Muscle of back (tissue), 13 donors: ENCODE results near the gene ABCC8. TPM values are rescaled to one million over a fixed set of nuclear protein-coding genes. Genes with fewer than 3 reads are reported as not detected.
A peak's percentile ranks its signal among the peaks of the same experiment; 100 is the strongest.

Experiments used
- DNase-seq, 3 donors: peaks; one replicate each; pipeline versions ENCODE4 v3.0.0 to v3.0.0-alpha.2; 2013
- long read RNA-seq, 9 donors: transcript quantifications; one replicate each; lab custom pipeline, GENCODE V29; 2026
- polyA plus RNA-seq, 10 donors: library from polyadenylated mRNA; unstranded; fragments of 120-200 nt; gene quantifications; one replicate each; pipeline ENCODE4 v1.2.1, GENCODE V29; 2013; ENCODE audit not compliant: insufficient read length in 10 of 10

The ABCC8 gene
- polyA plus RNA-seq, result 1 to 10 TPM; 1.7 to 4.8 (median 2.4) TPM
- long read RNA-seq, donor 1, partial matches to known transcripts, result 0 of 1 reads
- long read RNA-seq, donor 1, other reads (novel, unspliced or antisense), result 0 of 1 reads
- long read RNA-seq, donor 2, result 0 reads
- long read RNA-seq, donor 3, result 0 reads
- long read RNA-seq, donor 4, result 0 reads
- long read RNA-seq, donor 5, partial matches to known transcripts, result 0 of 1 reads
- long read RNA-seq, donor 5, other reads (novel, unspliced or antisense), result 0 of 1 reads
- long read RNA-seq, donor 6, result 0 reads
- long read RNA-seq, donor 7, result 0 reads
- long read RNA-seq, donor 8, result 0 reads
- long read RNA-seq, donor 9, result 0 reads

DNA sequence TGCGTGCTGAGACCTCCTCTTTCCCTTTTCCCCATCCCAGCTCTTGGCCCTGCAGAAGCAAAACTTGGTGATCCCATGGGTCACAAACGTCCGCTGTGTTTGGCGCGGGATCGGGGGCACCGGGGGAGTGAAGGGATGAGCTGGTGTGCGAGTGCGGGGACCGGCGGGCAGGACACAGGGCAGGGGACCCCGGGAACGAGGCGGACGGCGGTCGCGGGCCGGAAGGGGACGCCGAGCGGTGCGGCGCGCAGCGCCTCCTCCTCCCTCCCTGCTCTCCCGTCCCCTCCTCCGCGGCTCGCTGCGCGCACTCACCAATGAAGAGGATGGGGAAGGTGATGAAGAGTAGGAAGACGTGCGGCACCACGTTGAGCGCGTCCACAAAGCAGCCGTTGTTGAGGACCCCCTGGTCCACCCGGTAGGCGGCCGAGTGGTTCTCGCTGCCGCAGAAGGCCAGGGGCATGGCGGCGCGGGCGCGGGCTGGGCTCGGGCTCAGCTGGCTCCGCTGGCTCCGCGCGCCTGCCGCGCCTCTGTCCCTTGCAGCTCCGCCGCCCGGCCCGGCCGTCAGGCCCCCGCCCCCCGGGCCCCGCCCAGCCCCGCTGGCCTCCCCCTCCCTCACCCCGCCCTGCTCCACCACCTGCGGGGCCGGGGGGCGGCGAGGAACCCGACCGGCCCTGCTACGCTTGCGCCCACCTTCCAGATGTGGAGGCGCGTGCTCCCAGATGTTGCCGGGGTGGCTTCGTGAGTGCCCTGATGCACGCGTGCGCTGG, at the start of gene ABCC8:
Gene ABCC8 (minus strand): TSS at position 529 of the 767 bp plus-strand sequence. CDS start 69 bp downstream, at position 460.
- DNase-seq, result peak in 1 of 3 donors; percentile 55

DNA sequence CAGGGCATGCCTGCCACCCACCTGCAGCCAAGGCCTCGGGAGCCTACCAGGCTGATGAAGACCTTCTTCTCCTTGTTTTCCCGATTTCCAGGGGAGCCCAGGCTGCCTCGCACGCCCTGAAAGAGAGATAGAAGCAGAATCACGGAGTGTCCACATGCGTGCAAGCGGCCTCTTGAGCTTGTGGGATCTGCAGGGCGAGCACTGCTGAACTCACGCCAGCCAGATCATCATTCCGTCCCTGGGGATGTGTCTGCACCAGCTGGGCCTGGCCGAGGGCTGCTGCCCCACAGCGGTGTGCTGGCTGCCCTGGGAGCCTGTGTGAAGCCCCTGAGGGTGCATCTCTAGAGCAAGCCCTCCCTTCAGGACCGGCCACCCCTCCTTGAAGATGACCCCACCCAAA, 49.7 kb upstream of the ABCC8 start:
- DNase-seq, result no peak

GRCh38 chr11:17525570-17525969, 48.9 kb upstream of the ABCC8 start:
- DNase-seq, result no peak

DNA sequence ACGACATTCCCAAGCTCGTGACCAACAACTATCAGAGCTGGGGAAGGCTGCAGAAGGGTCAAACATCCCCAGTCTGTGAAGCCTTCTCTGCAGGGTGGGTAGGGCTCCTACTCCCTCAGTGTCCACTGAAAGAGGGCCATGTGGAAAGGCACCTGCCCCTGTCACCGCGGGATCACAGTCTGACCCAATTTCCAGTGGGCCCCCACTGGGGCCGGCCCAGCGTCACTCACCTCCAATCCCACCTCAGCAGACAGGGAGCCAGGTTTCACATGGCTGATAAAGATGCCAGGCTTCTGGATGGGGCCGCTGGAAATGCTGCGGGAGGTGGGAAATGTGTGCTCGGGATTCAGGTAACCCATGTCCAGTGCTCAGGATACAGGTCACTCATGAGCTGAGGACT, 47.6 kb upstream of the ABCC8 start:
- no peak for DNase-seq

DNA sequence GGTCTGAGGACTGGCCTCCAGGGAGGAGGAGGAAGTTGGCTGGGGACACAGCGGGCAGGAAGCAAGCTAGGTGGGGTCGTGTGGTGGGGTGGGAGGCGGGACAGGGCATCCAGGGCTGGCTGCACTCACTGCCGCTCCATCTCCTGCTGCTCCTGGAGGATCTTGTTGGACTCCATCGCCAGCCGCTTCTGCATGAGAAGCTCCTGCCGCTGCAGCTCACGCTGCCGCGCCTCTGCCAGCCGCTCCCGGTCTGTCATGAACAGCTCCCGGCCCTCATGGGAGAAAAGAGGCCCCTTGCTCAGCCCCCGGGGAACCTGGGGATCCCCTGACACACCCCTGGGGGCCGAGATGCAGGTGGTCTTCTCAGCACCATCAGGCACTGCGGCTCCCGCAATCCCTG, 46.0 kb upstream of the ABCC8 start:
- no peak for DNase-seq

GRCh38 chr11:17521106-17521900, 44.7 kb upstream of the ABCC8 start:
- DNase-seq, result no peak

- no peak for DNase-seq
These were observed 42.6 kb upstream of the ABCC8 start for GRCh38 chr11:17519061-17519885.

DNA sequence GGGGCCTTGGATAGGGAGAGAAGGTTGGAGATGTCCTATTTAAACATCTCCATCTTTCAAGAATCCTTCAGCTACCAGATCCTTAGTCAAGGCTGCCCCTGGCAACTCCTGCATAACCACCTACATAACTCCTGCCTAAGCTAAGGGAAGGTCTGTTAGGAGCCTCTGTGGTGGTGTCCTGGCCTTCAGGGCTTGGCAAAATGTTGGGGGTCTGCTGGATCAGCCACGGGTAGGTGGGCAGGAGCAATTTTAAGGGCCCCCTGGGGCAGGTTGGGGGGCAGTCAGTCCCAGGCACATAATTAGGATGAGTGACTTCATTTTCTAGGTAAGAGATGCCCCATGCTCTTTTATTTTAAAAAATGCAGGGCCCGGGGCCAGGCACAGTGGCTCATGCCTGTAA, 41.7 kb upstream of the ABCC8 start:
- DNase-seq, result no peak

DNA sequence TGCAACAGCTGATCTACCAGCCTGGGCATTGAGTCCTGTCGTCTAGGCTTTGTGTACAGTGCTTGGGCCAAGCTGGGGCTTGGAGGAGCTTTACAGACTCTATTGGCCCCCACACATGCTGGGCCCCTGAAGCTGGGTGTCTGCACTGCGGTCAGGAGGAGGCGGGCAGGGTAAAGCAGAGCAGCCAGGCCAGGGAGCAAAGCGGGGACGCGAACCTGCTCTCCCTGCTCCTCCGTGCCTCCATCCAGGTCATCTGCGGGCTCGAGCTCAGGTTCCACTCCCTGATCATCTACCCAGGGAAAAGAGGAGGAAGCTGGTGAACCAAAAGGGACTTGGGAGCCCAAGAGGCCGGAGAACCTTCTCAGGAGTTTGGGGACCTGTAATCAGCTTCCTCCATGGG, 40.5 kb upstream of the ABCC8 start:
- DNase-seq, result no peak

DNA sequence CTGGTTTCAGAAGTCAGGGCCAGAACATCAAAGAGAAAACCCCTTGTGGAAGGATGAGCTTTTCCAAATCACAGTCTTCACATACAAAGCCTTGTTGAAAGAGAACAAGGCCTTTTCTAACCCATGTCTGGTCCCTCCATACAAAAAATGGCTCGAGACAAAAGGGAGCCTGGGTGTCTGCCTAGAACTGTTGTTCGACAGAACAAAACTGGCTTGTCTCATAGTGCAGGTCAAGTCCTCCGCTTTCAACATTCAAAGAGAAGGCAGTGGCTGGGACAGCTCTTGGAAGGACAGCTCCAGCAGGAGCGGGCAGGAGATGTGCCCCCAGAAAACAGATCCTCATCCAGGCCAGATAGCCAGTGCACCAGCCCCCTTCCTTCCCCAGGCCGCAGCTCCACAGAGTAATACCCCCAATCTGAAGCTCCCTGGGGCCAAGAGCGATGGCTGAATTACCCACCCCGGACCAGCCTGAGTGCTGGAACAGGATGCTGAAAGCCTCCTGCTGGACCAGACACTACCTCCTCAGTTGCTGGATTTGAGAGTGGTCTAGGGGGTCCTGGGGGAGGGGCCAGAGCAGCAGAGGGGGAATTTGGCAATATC, 40.0 kb upstream of the ABCC8 start:
- no peak for DNase-seq

GRCh38 chr11:17515443-17516176, 39.0 kb upstream of the ABCC8 start:
- no peak for DNase-seq

DNA sequence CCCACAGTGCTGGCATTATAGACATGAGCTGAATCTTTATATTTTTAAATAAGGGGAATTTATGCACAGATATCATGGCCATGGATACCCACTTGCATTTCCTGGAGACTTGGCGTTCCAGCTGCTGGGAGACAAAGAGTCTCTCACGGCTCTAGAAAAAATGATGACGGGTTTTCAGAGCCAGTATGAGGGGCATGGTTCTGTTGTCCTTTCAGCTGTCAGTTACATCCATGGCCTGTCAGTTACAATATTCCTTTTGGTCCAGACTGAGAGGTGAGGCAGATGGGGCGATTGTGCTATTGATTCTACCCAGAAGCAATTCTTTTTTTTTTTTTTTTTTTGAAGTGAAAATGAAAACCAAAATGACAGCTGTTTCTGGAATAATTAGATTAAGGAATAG, 37.8 kb upstream of the ABCC8 start:
- no peak for DNase-seq

DNA sequence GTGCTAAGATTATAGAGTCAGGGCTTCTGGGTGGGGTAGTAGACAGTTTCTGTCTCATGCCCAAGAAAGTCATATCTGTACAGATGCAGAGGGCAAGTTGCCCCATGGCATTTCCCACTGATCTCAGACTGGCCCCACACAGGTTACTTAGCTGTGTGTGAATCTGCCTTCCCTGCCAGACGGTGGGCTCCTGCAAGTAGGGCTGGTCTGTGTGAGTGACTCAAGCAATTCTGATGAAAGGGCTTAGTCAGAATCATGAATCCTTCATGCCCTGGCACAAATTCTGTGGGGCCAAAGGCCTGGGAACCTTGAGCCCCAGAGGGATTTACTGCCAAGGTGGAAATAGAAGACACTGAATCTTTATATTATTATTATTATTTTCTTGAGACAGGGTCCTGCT, 37.2 kb upstream of the ABCC8 start:
- DNase-seq, result no peak

DNA sequence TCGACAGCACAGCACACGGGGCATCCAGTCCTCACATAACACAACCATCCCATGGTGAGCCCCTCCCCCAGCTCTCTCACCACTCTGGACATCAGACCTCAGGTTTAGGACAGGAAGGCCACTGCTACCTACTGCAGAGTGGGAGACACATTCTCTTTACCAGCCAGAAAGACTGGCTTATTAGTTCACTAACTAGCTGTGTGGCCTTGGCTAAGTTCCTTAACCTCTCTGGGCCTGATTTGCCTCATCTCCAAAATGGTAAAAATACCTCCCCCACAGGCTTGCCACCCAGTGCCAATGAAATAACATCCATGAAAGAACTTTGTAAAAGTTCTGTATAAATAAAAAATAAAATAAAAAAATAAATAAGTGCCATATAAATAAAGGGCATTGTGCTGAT, 35.5 kb upstream of the ABCC8 start:
- no peak for DNase-seq

- DNase-seq, result no peak
These were observed 34.9 kb upstream of the ABCC8 start for GRCh38 chr11:17511571-17511970.

- no peak for DNase-seq
These were observed 34.0 kb upstream of the ABCC8 start for GRCh38 chr11:17510507-17511206.

DNA sequence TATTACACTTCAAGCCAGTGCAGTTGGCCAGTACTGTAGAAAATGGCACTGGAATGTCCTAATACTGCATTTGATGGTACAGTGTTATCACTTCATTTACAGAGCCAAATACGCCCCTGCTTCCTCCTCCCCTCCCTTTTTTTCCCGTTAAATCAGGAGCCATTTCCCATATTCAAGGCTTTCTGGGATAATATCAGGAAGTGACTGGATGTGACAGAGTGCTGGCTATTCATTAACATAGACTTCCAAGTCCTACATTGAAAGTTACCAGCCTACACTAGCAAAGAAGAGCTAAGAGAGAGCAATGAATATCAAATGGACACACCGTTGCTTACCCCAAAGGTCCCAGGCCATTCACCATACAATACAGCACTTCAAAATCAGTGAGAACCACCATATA, 32.1 kb upstream of the ABCC8 start:
- DNase-seq, result no peak

DNA sequence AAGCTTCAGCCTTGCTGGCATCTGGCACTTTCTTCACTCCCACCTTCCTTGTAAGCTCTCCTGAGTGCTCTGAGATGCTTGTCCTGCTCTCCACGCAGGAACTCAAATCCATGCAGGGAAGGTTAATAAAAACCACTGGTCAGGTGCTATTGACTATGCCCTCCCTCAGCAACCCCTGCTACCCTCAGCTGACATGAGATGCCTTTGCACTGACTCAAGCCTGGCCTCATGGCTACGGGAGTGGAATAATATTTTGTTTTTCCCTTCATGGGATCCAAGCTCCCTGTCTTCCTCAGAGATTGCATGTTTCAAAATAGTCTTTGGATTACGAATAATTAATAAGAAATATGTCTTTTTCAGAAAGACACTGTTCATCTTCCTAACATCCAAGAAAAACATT, 31.7 kb upstream of the ABCC8 start:
- no peak for DNase-seq

DNA sequence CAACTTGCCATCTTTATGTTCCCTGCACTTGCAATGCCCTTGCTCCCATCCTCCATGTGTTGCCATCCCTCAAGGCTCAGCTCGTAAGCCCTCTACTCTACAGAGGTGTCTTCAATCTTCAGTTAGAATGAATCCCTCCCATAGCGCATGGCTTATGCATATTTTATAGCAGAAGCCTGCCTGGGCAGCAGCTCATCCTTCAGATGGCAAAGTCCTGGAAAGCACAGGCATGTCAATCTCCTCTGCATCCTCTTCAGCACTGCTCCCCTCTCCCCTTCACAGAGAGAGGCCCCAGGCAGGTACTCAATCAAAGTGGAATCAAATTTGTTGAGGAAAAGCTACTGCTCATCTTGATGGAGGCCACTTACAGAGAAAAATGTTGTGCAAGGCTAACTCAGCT, 31.1 kb upstream of the ABCC8 start:
- no peak for DNase-seq

GRCh38 chr11:17506942-17507341, 30.3 kb upstream of the ABCC8 start:
- no peak for DNase-seq
